Endometrial microvascular endothelial cells (primary cell): ENCODE measurements around the gene GSTO1. TPM values are rescaled to one million over a fixed set of nuclear protein-coding genes. Genes with fewer than 3 reads are reported as not detected.

Source experiments
- in situ Hi-C: cut with HindIII; loops from 2 replicates; pipeline ENCODE4 v1.10.0; 2017; ENCODE audit warnings: low sequenced_read_pairs, low pct_unique_long_range_greater_than_20kb; ENCODE audit errors: inconsistent ontology term
- total RNA-seq: library from RNA; depleted of rRNA; stranded (reverse); fragments of >200 nt; gene quantifications from one replicate; pipeline ENCODE4 v1.2.3, GENCODE V29; 2015; ENCODE audit errors: inconsistent ontology term

The GSTO1 gene
- total RNA-seq, 1 donor from 2014 or later, result 250 TPM

DNA sequence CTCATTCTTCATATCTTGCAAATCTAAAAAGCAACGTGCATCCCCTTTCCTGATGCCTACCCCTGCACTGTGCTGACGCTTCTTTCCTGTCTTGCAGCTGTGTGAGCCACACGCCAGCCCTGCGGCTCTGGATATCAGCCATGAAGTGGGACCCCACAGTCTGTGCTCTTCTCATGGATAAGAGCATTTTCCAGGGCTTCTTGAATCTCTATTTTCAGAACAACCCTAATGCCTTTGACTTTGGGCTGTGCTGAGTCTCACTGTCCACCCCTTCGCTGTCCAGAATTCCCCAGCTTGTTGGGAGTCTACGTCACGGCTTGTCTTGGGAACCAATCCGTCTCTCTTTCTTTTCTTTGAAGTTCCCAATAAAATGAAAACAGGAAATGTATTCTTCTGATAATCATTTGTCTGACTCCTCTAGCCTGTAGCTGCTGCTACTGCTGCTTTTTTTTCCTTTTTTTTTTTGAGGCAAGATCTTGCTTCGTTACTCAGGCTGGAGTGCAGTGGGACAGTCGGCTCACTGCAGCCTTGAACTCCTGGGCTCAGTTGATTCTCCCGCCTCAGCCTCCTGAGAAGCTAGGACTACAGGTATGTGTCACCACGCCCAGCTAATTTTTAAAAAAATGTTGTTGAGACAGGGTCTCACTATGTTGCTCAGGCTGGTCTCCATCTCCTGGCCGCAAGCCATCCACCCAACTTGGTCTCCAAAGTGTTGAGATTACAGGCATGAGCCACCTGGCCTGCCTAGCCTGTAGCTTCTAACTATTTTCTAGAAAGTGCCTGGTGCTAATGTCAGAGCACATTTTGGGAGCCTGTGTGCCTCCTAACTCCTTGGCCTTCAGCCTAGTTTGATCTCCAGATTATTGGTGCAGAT lies 44.6 kb downstream of the GSTO1 start:
- in situ Hi-C loops, result no loop called here

- in situ Hi-C loops, result loop anchor here (5.0 kb wide), 1 partner anchor 42 kb away; no protein-coding TSS in a partner anchor
Observed at GRCh38 chr10:104300002-104300735, 45.5 kb downstream of the GSTO1 start.

DNA sequence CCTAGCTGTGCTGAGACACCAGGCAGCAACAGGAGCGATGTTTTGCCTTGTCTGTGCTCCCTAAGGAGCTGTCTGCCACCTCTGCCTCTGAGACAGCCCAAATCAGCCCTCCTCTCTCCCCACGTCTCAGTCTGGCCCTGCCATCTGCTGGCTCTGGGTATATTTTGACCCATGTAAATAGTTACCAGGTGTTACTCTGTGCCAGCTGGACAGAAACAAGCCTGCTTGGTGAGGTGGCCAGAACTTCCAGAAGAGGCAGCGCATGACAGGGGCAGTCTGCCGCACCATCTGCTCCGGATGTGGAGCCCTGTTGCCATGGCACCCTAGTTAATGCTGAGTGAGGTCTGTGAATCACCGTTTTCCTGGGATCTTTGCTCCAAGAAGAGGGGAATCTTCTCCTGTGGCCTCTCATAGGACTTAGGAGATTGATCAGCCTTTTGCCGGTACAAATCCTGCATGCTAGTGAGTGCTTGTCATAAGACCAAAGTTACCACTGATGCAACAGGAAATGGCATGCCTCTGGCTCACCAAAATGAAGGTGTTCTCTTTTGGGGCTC lies 46.1 kb downstream of the GSTO1 start:
- in situ Hi-C loops, result loop anchor here (5.0 kb wide), 1 partner anchor 41 kb away; no protein-coding TSS in a partner anchor

- in situ Hi-C loops, result loop anchor here (5.0 kb wide), 1 partner anchor 40 kb away; no protein-coding TSS in a partner anchor
Observed at GRCh38 chr10:104301907-104302690, 47.4 kb downstream of the GSTO1 start.

GRCh38 chr10:104303594-104304355 lies 49.1 kb downstream of the GSTO1 start:
- in situ Hi-C loops, result loop anchor here (5.0 kb wide), 1 partner anchor 39 kb away; no protein-coding TSS in a partner anchor

DNA sequence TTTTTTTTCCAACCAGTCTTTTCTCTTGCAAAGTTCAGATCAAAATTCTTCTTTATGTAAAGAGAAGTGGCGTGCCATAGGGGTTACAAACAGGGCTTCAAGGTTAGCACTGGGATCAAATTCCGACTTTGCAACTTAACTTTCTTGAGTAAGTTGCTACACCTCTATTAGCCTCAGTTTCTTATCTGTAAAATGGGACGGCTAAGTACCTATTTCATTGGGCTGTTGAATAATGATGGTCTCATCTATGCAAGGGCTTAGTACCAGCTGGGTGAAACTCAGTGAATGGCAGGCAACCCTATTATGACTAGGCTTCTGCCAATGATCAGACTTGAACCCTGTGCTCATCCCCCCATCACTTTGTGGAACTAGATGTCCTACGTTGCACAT lies 49.7 kb downstream of the GSTO1 start:
- in situ Hi-C loops, result loop anchor here (5.0 kb wide), 1 partner anchor 38 kb away; no protein-coding TSS in a partner anchor

GRCh38 chr10:104304927-104305326 lies 50.2 kb downstream of the GSTO1 start:
- in situ Hi-C loops, result loop anchor here (5.0 kb wide), 1 partner anchor 37 kb away; no protein-coding TSS in a partner anchor

DNA sequence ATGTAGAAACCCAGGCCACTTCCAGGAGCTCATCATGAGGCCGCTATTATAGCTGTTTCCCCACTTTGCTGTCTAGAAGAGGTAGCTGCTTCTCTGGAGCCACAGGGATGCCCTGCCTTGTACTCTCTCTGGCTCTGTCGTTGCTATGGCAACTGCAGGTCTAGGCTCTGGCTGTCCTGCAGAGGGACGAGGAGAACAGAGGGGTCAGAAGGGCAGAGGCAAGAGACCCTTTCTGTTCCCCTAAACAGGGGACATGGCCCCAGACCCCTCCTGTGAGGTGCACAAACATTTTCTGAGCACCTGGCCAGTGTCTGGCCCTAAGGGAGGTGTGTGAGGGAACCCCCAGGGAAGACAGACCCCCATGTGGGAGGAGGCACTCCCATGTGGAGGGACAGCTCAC lies 52.2 kb downstream of the GSTO1 start:
- in situ Hi-C loops, result no loop called here

DNA sequence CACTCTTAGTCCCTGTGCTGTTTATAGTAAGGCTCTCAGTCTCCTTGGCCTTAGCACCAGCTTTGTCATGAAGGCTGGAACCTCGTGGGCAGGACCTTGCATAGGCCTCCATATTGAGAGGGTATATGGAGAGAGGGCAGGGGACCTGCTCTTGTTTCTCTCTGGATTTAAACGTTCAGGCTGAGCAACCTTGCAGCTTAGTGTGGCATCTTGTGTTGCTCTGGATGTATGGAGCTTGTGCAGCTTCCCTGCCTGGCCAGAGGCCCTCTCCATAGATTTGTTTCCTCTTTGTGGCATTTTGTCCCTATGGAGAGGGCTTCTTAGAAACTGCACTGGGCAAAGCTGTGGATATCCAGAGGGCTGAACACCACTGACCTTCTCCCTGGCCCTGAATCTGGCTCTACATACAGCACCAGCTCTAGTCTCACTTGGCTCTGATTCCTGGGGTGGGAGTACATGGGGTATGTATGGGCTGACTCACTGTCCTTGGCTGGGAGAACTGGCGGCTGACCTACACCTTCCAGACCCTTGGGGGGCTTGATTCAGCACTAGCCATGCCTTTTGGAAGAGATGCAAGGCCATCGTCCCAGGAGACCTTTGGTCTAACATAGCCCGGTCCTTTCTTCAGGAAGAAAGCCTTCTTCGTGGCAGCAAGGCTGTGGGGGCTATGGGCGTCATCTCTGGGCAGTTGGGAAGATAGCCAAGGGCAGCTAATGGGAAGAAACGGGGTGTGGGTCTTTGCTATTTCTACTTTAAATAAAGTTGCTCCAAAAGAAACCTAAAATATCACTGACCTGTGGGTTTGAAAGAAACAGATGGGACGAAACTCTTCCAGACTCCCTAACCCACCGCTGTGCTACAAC lies 53.1 kb downstream of the GSTO1 start:
- in situ Hi-C loops, result no loop called here

GRCh38 chr10:104308439-104308903 lies 53.8 kb downstream of the GSTO1 start:
- in situ Hi-C loops, result no loop called here

DNA sequence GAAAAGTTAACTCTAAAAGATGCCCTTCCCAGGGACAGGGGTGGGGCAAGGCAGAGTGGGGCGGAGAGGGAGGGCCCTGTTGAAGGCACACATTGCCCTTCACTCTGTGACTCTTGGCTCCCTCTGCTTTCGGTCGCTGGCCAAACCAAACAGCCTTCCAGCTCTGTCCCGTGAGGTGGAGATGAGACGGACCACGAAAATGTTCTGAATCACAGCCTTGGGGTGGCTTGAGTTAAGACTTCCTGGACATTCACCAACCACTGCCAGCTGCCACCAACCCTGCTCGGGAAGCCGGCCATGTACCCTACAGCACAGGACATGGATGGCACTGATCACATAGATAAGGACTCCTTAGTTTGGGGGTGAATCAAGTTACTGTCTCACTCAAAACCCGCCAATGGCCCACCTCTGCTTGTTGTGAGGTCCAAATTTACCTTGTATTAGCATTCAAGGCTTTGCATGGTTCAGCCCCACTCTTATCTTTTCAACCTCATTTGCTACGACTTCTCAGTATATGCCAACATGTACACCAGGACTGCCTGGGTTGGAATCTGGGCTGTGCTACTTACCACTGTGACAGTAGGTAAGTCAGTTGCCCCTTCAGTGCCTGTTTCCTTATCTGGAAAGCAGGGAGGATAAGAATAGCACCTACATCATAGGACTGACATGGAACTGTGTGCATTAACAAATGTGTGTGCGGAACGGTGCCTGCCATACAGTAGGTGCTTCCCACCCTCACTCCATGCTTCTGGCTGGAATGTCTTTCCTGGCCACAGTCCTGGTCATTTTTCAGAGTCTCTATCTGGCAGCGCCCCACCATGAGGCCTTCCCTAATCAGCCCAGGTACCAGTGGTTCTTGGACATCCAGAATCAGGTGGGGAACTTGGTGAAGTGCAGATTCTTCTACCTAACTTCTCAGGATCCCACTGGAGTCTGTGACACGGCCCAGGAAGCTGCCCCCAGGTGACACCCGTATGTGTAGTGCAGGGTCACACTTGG lies 55.6 kb downstream of the GSTO1 start:
- in situ Hi-C loops, result no loop called here

DNA sequence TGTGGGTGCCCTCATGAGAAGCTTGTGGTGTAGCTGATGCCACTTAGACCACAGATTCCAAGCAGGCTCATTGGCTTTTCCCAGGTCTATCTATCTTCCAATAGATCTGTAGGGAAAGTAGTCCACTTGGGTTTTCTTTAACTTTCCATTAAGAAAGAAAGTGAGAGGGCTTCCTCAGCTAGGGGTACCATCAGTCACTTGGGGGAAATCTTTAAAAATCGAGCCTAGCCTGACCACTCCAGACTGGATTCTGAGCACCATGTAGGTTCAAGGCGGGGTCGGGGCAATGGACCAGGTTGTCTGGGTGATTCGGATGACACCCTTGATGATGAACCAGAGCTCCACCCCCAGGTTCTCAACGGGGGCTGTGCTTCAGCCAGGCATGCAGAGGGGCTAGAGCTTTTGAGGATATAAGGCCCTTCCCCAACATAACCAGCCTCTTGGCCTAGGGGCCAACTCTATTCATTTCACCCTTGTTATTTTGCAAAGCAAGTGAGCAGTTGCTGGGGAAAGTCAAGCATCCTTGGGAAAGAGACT lies 56.6 kb downstream of the GSTO1 start:
- in situ Hi-C loops, result no loop called here

- in situ Hi-C loops, result no loop called here
Observed at GRCh38 chr10:104314591-104315485, 60.1 kb downstream of the GSTO1 start.

GRCh38 chr10:104315486-104315921 lies 60.8 kb downstream of the GSTO1 start:
- in situ Hi-C loops, result no loop called here
